ENCODE results near the gene USP14. TPM values are rescaled to one million over a fixed set of nuclear protein-coding genes. Genes with fewer than 3 reads are reported as not detected.

The USP14 gene
- total and polyA plus RNA-seq, 2 donors (not counting 3 experiments of a cell fraction or from before 2014, with no cell fraction given), result 13.2 to 98.4 TPM

- ChIA-PET POLR2A (no interaction called here), CTCF (no interaction called here)
- dilution Hi-C loops (cut with MboI; ENCODE audit: extremely low pct_ligation_motif_present, low sequenced_read_pairs) (no loop called here), intact Hi-C loops (cut with micrococcal nuclease) (no loop called here)
- Histone ChIP-seq H3K9me1 (replicated peaks; ENCODE audit: control insufficient read depth, extremely low read depth, insufficient read depth, low read length) (no peaks in the 10 kb centered on the region), H4K20me1 (replicated peaks; ENCODE audit: control insufficient read depth, extremely low read depth, insufficient read depth, low read length) (no peaks in the 10 kb centered on the region), H3K4me3 (replicated peaks in 1 of 3; ENCODE audit: insufficient read depth in 1 of 3, low read depth in 1 of 3, low read length in 3 of 3) (no peak overlapping the region), H3K36me3 (ENCODE audit: control insufficient read depth in 2 of 2, extremely low read depth in 1 of 2, insufficient read depth in 2 of 2, low read length in 2 of 2) (peaks cover 5 to 13% of the 10 kb centered on the region in 2 experiments), H3K9ac (replicated peaks; ENCODE audit: extremely low read depth, insufficient read depth, low read length) (no peak overlapping the region), H3K79me2 (ENCODE audit: control insufficient read depth, insufficient read depth, low read length) (no peaks in the 10 kb centered on the region), H3K4me1 (ENCODE audit: control insufficient read depth, extremely low read depth, insufficient read depth, low read length) (no peaks in the 10 kb centered on the region), H3K27ac (ENCODE audit: insufficient read depth, low read depth, low read length) (no peak overlapping the region), H2AFZ (ENCODE audit: low read depth, low read length) (no peak overlapping the region), H3K4me2 (ENCODE audit: insufficient read depth, low read length) (no peak overlapping the region), H3K9me3 (replicated peaks; ENCODE audit: control insufficient read depth, insufficient read depth, low read length) (no peaks in the 10 kb centered on the region), H3K27me3 (ENCODE audit: control insufficient read depth in 2 of 2, insufficient read depth in 2 of 2, low read length in 2 of 2) (no peaks in the 10 kb centered on the region)
- no TSS peak for BruUV-seq (replicated peaks)
- no peak for DNase-seq (ENCODE audit: low read depth, low spot score)
- no peak for TF ChIP-seq POLR2AphosphoS5 (IDR thresholded peaks at IDR 0.05; ENCODE audit: insufficient read depth, low read depth, low read length)
- TF ChIP-seq MYC (IDR thresholded peaks at IDR 0.05; ENCODE audit: low read depth, low read length), result no peak
- no peak for TF ChIP-seq FOS (IDR thresholded peaks at IDR 0.05; ENCODE audit: borderline replicate concordance, insufficient read depth, low read length)
- FAIRE-seq, result no peak
These were observed 89.7 kb downstream of the USP14 start for GRCh38 chr18:248053-248452.

- H2AFZ ChIP-seq (ENCODE audit: low read depth, low read length), result no peak overlapping the region
- dilution Hi-C loops (cut with MboI; ENCODE audit: extremely low pct_ligation_motif_present, low sequenced_read_pairs), result no loop called here
- no peak overlapping the region for H3K27ac ChIP-seq (ENCODE audit: insufficient read depth, low read depth, low read length)
- intact Hi-C loops (cut with micrococcal nuclease), result no loop called here
- H3K4me1 ChIP-seq (ENCODE audit: control insufficient read depth, extremely low read depth, insufficient read depth, low read length), result no peaks in the 10 kb centered on the region
- no peak overlapping the region for H3K4me2 ChIP-seq (ENCODE audit: insufficient read depth, low read length)
- no peaks in the 10 kb centered on the region for H4K20me1 ChIP-seq (replicated peaks; ENCODE audit: control insufficient read depth, extremely low read depth, insufficient read depth, low read length)
- ChIA-PET CTCF (interaction anchor here (1.3 kb wide), 1 partner anchor 373 kb away, joined by 4 read pairs; no protein-coding TSS in a partner anchor), POLR2A (no interaction called here)
- H3K27me3 ChIP-seq (ENCODE audit: control insufficient read depth in 2 of 2, insufficient read depth in 2 of 2, low read length in 2 of 2), result no peaks in the 10 kb centered on the region
- peaks cover 5 to 12% of the 10 kb centered on the region in 2 experiments for H3K36me3 ChIP-seq (ENCODE audit: control insufficient read depth in 2 of 2, extremely low read depth in 1 of 2, insufficient read depth in 2 of 2, low read length in 2 of 2)
- FAIRE-seq (no peak), DNase-seq (ENCODE audit: low read depth, low spot score) (no peak)
- H3K9ac ChIP-seq (replicated peaks; ENCODE audit: extremely low read depth, insufficient read depth, low read length), result no peak overlapping the region
- no TSS peak for BruUV-seq (replicated peaks)
- TF ChIP-seq POLR2AphosphoS5 (IDR thresholded peaks at IDR 0.05; ENCODE audit: insufficient read depth, low read depth, low read length) (no peak), FOS (IDR thresholded peaks at IDR 0.05; ENCODE audit: borderline replicate concordance, insufficient read depth, low read length) (peak; percentile 36)
- no peaks in the 10 kb centered on the region for H3K9me1 ChIP-seq (replicated peaks; ENCODE audit: control insufficient read depth, extremely low read depth, insufficient read depth, low read length)
- H3K79me2 ChIP-seq (ENCODE audit: control insufficient read depth, insufficient read depth, low read length), result no peaks in the 10 kb centered on the region
- H3K4me3 ChIP-seq (replicated peaks in 1 of 3; ENCODE audit: insufficient read depth in 1 of 3, low read depth in 1 of 3, low read length in 3 of 3), result no peak overlapping the region
- H3K9me3 ChIP-seq (replicated peaks; ENCODE audit: control insufficient read depth, insufficient read depth, low read length), result no peaks in the 10 kb centered on the region
These were observed 92.3 kb downstream of the USP14 start for GRCh38 chr18:250685-251084.
